ENCODE data around the gene GATAD2A.

DNA sequence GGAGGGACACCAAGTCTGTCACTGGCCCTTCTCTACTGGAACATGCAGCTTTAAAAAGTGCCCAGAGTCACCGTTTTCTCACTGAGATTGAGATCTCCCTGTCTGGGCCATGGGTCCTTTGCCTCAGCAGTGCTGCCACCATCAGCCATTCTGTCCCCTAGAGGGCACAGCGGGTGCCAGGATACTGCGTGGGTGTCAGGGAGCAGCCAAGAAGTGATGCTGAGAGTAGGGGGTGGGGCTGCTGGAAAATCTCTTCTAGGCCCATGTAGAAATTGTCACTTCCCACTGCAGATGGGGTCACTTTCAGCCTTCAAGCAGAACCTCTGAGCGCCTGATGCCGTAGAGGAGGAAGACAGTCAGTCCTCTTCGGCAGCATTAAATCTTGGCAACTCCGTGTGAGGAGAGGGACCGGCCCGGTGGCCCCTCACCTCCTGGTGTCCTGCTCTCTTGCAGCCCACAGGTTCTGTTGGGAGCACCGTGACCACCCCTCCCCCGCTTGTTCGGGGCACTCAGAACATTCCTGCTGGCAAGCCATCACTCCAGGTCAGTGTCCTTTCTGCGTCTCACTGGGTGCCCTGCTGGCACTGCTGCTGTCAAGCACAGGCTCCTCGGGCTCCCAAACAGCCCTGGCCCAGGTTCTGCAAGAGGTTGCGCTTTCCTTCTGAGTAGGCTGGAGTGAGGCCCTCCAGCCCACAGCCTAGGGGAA lies 88.5 kb downstream of the GATAD2A start:
- TF ChIP-seq EED (IDR thresholded peaks at IDR 0.05; ENCODE audit: low read depth), result no peak
- TF ChIP-seq, protein P1, sequence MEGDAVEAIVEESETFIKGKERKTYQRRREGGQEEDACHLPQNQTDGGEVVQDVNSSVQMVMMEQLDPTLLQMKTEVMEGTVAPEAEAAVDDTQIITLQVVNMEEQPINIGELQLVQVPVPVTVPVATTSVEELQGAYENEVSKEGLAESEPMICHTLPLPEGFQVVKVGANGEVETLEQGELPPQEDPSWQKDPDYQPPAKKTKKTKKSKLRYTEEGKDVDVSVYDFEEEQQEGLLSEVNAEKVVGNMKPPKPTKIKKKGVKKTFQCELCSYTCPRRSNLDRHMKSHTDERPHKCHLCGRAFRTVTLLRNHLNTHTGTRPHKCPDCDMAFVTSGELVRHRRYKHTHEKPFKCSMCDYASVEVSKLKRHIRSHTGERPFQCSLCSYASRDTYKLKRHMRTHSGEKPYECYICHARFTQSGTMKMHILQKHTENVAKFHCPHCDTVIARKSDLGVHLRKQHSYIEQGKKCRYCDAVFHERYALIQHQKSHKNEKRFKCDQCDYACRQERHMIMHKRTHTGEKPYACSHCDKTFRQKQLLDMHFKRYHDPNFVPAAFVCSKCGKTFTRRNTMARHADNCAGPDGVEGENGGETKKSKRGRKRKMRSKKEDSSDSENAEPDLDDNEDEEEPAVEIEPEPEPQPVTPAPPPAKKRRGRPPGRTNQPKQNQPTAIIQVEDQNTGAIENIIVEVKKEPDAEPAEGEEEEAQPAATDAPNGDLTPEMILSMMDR (IDR thresholded peaks at IDR 0.05 in 2 of 3, conservative IDR thresholded peaks at IDR 0.05 in 1 of 3; ENCODE audit: control insufficient read depth in 2 of 3, extremely low read depth in 1 of 3, insufficient read depth in 1 of 3, low read depth in 3 of 3, low read length in 3 of 3), result no peak
- TF ChIP-seq YY1 (IDR thresholded peaks at IDR 0.05; ENCODE audit: low read depth, low read length), result no peak
- TF ChIP-seq SP1 (IDR thresholded peaks at IDR 0.05; ENCODE audit: low read depth, low read length), result no peak
- TF ChIP-seq, protein P2, sequence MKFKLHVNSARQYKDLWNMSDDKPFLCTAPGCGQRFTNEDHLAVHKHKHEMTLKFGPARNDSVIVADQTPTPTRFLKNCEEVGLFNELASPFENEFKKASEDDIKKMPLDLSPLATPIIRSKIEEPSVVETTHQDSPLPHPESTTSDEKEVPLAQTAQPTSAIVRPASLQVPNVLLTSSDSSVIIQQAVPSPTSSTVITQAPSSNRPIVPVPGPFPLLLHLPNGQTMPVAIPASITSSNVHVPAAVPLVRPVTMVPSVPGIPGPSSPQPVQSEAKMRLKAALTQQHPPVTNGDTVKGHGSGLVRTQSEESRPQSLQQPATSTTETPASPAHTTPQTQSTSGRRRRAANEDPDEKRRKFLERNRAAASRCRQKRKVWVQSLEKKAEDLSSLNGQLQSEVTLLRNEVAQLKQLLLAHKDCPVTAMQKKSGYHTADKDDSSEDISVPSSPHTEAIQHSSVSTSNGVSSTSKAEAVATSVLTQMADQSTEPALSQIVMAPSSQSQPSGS (IDR thresholded peaks at IDR 0.05; ENCODE audit: low read length), result no peak
- no peak for TF ChIP-seq HCFC1 (IDR thresholded peaks at IDR 0.05; ENCODE audit: low read length)

All from GM12878 (cell line).